Liver (tissue), 9 donors: Measurements from ENCODE around the gene ADGRV1. TPM values are rescaled to one million over a fixed set of nuclear protein-coding genes. Genes with fewer than 3 reads are reported as not detected.

Experiments used
- DNase-seq: peaks from one replicate; pipeline ENCODE4 v3.0.0-alpha.2; 2017; ENCODE audit warnings: low spot score
- H3K27ac ChIP-seq, 2 donors: one replicate each; pipeline ENCODE4 v1.7.0; 2013; ENCODE audit warnings: inconsistent platforms in 2 of 2, low read length in 2 of 2, control low read depth in 1 of 2, low read depth in 1 of 2, mild to moderate bottlenecking in 1 of 2
- H3K27me3 ChIP-seq, 4 donors: one replicate each; pipeline versions ENCODE4 v1.6.1 to v1.7.0; 2013; ENCODE audit warnings: low read length in 3 of 4, inconsistent platforms in 1 of 4, mild to moderate bottlenecking in 1 of 4, moderate library complexity in 1 of 4; ENCODE audit not compliant: control insufficient read depth in 4 of 4, insufficient read depth in 4 of 4
- H3K36me3 ChIP-seq, 4 donors: one replicate each; pipeline versions ENCODE4 v1.6.1 to v1.7.0; 2013; ENCODE audit warnings: low read length in 3 of 4, mild to moderate bottlenecking in 3 of 4, low read depth in 1 of 4, moderate library complexity in 1 of 4; ENCODE audit not compliant: control insufficient read depth in 4 of 4, insufficient read depth in 3 of 4
- H3K4me1 ChIP-seq, 4 donors: one replicate each; pipeline versions ENCODE4 v1.6.1 to v1.7.0; 2013; ENCODE audit warnings: low read length in 3 of 4, mild to moderate bottlenecking in 3 of 4, moderate library complexity in 1 of 4; ENCODE audit not compliant: control insufficient read depth in 4 of 4, insufficient read depth in 4 of 4
- H3K4me3 ChIP-seq, 3 donors: one replicate each; pipeline versions ENCODE4 v1.6.1 to v1.7.0; 2013; ENCODE audit warnings: low read length in 3 of 3, control low read depth in 1 of 3, low read depth in 1 of 3, mild to moderate bottlenecking in 1 of 3
- H3K9ac ChIP-seq, 2 donors: one replicate each; pipeline ENCODE4 v1.7.0; 2013; ENCODE audit warnings: low read length in 2 of 2, mild to moderate bottlenecking in 2 of 2, moderate library complexity in 2 of 2, control low read depth in 1 of 2, low read depth in 1 of 2
- H3K9me3 ChIP-seq, 4 donors: one replicate each; pipeline versions ENCODE4 v1.6.1 to v1.7.0; 2013; ENCODE audit warnings: low read length in 3 of 4; ENCODE audit not compliant: control insufficient read depth in 4 of 4
- ATF3 ChIP-seq: IDR thresholded peaks from 2 replicates; pipeline ENCODE4 v1.6.1; 2016; ENCODE audit warnings: antibody characterized with exemption
- CTCF ChIP-seq: fragments of 150-350 bp; IDR thresholded peaks from 2 replicates; pipeline ENCODE4 v1.5.1; 2017; ENCODE audit warnings: improper control_type of control experiment, low read depth, low read length; ENCODE audit not compliant: missing input control
- EGR1 ChIP-seq, 2 donors: IDR thresholded peaks; 2 replicates each; pipeline ENCODE4 v1.6.1; 2016 to 2018; ENCODE audit warnings: antibody characterized with exemption in 2 of 2, low read depth in 2 of 2
- FOXA2 ChIP-seq: IDR thresholded peaks from 2 replicates; pipeline ENCODE4 v1.6.1; 2016; ENCODE audit warnings: antibody characterized with exemption
- GABPA ChIP-seq, 2 donors: IDR thresholded peaks in 1 of 2; conservative IDR thresholded peaks in 1 of 2; 2 replicates each; pipeline ENCODE4 v1.6.1; 2016; ENCODE audit warnings: antibody characterized with exemption in 2 of 2, mild to moderate bottlenecking in 1 of 2, moderate library complexity in 1 of 2
- HNF4A ChIP-seq, 2 donors: conservative IDR thresholded peaks; 2 replicates each; pipeline ENCODE4 v1.6.1; 2016; ENCODE audit warnings: antibody characterized with exemption in 2 of 2, mild to moderate bottlenecking in 2 of 2
- HNF4G ChIP-seq: IDR thresholded peaks from 2 replicates; pipeline ENCODE4 v1.6.1; 2016; ENCODE audit warnings: antibody characterized with exemption
- JUND ChIP-seq, 2 donors: IDR thresholded peaks; 2 replicates each; pipeline ENCODE4 v1.6.1; 2016; ENCODE audit warnings: antibody characterized with exemption in 2 of 2
- MAX ChIP-seq: IDR thresholded peaks from 2 replicates; pipeline ENCODE4 v1.6.1; 2016; ENCODE audit warnings: antibody characterized with exemption
- REST ChIP-seq: IDR thresholded peaks from 2 replicates; pipeline ENCODE4 v1.6.1; 2016; ENCODE audit warnings: antibody characterized with exemption, mild to moderate bottlenecking
- RXRA ChIP-seq, 2 donors: IDR thresholded peaks; 2 replicates each; pipeline ENCODE4 v1.6.1; 2017 to 2018; ENCODE audit warnings: antibody characterized with exemption in 2 of 2, mild to moderate bottlenecking in 1 of 2
- SP1 ChIP-seq: IDR thresholded peaks from 2 replicates; pipeline ENCODE4 v1.6.1; 2018; ENCODE audit warnings: antibody characterized with exemption, mild to moderate bottlenecking
- YY1 ChIP-seq: IDR thresholded peaks from 2 replicates; pipeline ENCODE4 v1.6.1; 2016; ENCODE audit warnings: antibody characterized with exemption, mild to moderate bottlenecking
- ZBTB33 ChIP-seq: IDR thresholded peaks from 2 replicates; pipeline ENCODE4 v1.6.1; 2016; ENCODE audit warnings: antibody characterized with exemption
- WGBS: extraction: QIAGEN DNeasy Blood & Tissue Kit; methylation state at CpG from one replicate; pipeline ENCODE4 v1.1.7; 2013; 5-methylcytosine and 5-hydroxymethylcytosine counted together
- polyA plus RNA-seq, 2 donors: library from polyadenylated mRNA; stranded (reverse) in 1 of 2; unstranded in 1 of 2; fragments of 200-250 nt in 1 of 2; fragments of >200 nt in 1 of 2; fragmentation: Nextera tagmentation in 1 of 2; extraction: Ambion mirVana in 1 of 2; gene quantifications; one replicate each; pipeline versions ENCODE4 v1.2.1 to v1.2.3, GENCODE V29; 2013 to 2015
- total RNA-seq, 2 donors: library from RNA; depleted of rRNA; stranded (reverse); fragments of >200 nt; gene quantifications; one replicate each; pipeline ENCODE4 v1.2.3, GENCODE V29; 2014
- donor health status: healthy.
- donor health status: healthy.
- donor health status: healthy.
- donor health status: healthy.
- donor health status: healthy.

Gene ADGRV1
- total and polyA plus RNA-seq, 4 donors: 5.1 to 15.5 (median 9.6) TPM

GRCh38 chr5:91091471-91092234 is 533.1 kb downstream of the ADGRV1 start:
- no peak for DNase-seq
- H3K4me1 ChIP-seq: peaks cover 0 to 4% (median 0%) of the 10 kb centered on the region in 4 donors
- no peaks in the 10 kb centered on the region for H3K27me3 ChIP-seq
- no peaks in the 10 kb centered on the region for H3K9me3 ChIP-seq
- no peak overlapping the region for H3K9ac ChIP-seq
- no peak overlapping the region for H3K4me3 ChIP-seq
- TF ChIP-seq SP1 (no peak), JUND (IDR thresholded peaks at IDR 0.05) (no peak), HNF4A (conservative IDR thresholded peaks at IDR 0.05) (no peak), EGR1 (IDR thresholded peaks at IDR 0.05; ENCODE audit: low read depth in 2 of 2) (no peak), ATF3 (no peak), HNF4G (no peak), GABPA (IDR thresholded peaks at IDR 0.05 in 1 of 2, conservative IDR thresholded peaks at IDR 0.05 in 1 of 2) (no peak), ZBTB33 (no peak), CTCF (no peak)
- 91% methylated on average over 4 of the region's 4 CpGs for WGBS
- no peak overlapping the region for H3K27ac ChIP-seq
- no peaks in the 10 kb centered on the region for H3K36me3 ChIP-seq

- H3K9me3 ChIP-seq: no peaks in the 10 kb centered on the region
- 73% methylated on average over 8 of the region's 8 CpGs for WGBS
- no peak for DNase-seq
- no peak overlapping the region for H3K27ac ChIP-seq
- H3K9ac ChIP-seq: no peak overlapping the region
- TF ChIP-seq MAX (no peak), GABPA (IDR thresholded peaks at IDR 0.05 in 1 of 2, conservative IDR thresholded peaks at IDR 0.05 in 1 of 2) (no peak), RXRA (IDR thresholded peaks at IDR 0.05) (no peak), SP1 (no peak), FOXA2 (no peak), REST (no peak), YY1 (no peak), HNF4G (no peak)
- H3K27me3 ChIP-seq: no peaks in the 10 kb centered on the region
- no peaks in the 10 kb centered on the region for H3K36me3 ChIP-seq
- H3K4me1 ChIP-seq: peaks cover 0 to 4% (median 0%) of the 10 kb centered on the region in 4 donors
- H3K4me3 ChIP-seq: no peak overlapping the region
Measured at GRCh38 chr5:91092859-91093783, 534.5 kb downstream of the ADGRV1 start.
